Astrocyte of the spinal cord (primary cell): ENCODE results near the gene IFT88.
A peak's percentile ranks its signal among the peaks of the same experiment; 100 is the strongest.

Experiments used
- DNase-seq: peaks from one replicate; pipeline ENCODE4 v3.0.0; 2011; ENCODE audit warnings: low read depth, low spot score
- H3K4me3 ChIP-seq: 2 replicates; pipeline ENCODE4 v1.5.1; 2011; ENCODE audit warnings: low read depth, mild to moderate bottlenecking, low read length, moderate library complexity
- CTCF ChIP-seq: IDR thresholded peaks from 2 replicates; pipeline ENCODE4 v1.5.1; 2012; ENCODE audit warnings: low read depth, mild to moderate bottlenecking, low read length, inconsistent platforms
- in situ Hi-C: cut with HindIII; loops from 2 replicates; pipeline ENCODE4 v1.10.0; 2017; ENCODE audit warnings: low sequenced_read_pairs

IFT88 gene

GRCh38 chr13:20714161-20714560, 147.2 kb downstream of the IFT88 start:
- no peak overlapping the region for H3K4me3 ChIP-seq
- TF ChIP-seq CTCF: no peak
- in situ Hi-C loops: no loop called here
- peak; percentile 75 for DNase-seq

- DNase-seq: peak; percentile 95
- TF ChIP-seq CTCF: no peak
- H3K4me3 ChIP-seq: no peak overlapping the region
- in situ Hi-C loops: no loop called here
Observed at GRCh38 chr13:20714563-20715329, 147.8 kb downstream of the IFT88 start.

- peak; percentile 13 for DNase-seq
- no peak overlapping the region for H3K4me3 ChIP-seq
- TF ChIP-seq CTCF: no peak
- in situ Hi-C loops: no loop called here
Observed at GRCh38 chr13:20715330-20715712, 148.4 kb downstream of the IFT88 start.

- in situ Hi-C loops: no loop called here
Observed at GRCh38 chr13:20716951-20717350, 150.0 kb downstream of the IFT88 start.

GRCh38 chr13:20717581-20718542, 150.9 kb downstream of the IFT88 start:
- H3K4me3 ChIP-seq: no peak overlapping the region
- in situ Hi-C loops: no loop called here
- TF ChIP-seq CTCF: no peak

More at GRCh38 chr13:20716951-20717350, 150.0 kb downstream of the IFT88 start:
- H3K4me3 ChIP-seq: no peak overlapping the region
- no peak for TF ChIP-seq CTCF
- DNase-seq: no peak

GRCh38 chr13:20718958-20719566, 152.1 kb downstream of the IFT88 start:
- in situ Hi-C loops: no loop called here
- DNase-seq: no peak
- H3K4me3 ChIP-seq: no peak overlapping the region
- TF ChIP-seq CTCF: no peak

More at GRCh38 chr13:20717581-20718542, 150.9 kb downstream of the IFT88 start:
- no peak for DNase-seq
